Stimulated activated CD8-positive, alpha-beta memory T cell treated with anti-CD3 and anti-CD28 coated beads, Interleukin-15, amount 100 ng/mL, for 48 hours (primary cell): Measurements from ENCODE around the gene ERMARD.

Experiments
- DNase-seq, 2 donors: peaks; one replicate each; pipeline ENCODE4 v3.0.0-alpha.2; 2020; ENCODE audit warnings: low read depth in 2 of 2

ERMARD gene

DNA sequence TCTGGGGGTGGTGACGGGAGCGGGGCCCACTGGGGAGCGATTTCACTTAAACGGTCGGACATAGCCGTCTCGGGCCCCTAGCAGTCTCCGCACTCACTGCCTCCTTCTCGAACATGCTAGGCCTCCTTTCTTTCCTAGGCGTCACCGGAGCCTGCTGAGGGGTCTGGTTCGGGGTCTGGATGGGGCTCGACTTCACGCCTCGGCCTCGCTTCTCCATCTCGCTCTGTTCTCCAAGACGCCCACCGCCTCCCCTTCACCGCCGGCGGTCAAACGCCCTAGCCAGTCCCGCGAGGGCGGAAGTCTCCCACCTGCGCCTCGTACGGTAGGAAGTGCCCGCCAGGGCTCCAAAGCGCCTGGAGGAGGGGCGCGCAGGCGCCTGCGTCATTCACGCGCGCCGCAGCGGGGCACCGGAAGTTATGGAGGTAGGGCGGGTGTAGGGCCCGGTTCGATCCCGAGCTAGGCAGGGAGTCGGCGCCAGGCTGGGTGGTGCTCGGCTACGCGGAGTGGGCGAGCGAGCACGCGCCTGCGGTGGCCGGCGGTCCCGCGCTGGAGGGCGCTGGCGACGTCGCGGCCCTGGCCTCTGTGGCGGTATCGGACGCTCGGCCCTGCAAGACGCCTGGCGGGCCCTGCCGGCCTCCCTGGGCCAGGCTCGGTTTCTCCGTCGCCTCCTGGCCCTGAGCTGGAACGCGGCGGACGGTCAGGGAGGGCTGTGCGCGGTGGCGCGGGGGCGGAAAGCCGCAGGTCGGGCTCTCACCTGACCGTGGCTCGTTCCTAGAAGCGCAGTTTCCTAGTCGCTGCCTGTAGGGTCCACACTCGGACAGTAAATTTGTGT is at the start of gene ERMARD, which contains the start of gene DYNLT2:
ERMARD (plus strand) TSS at position 381 of the 832 bp plus-strand sequence; CDS start at position 417, 36 bp downstream.
DYNLT2 (minus strand) TSS at position 331 of the 832 bp plus-strand sequence; CDS start at position 217, 114 bp downstream.
- DNase-seq = peak; percentile 92 to 96

GRCh38 chr6:169701954-169702839 is 49.2 kb upstream of the ERMARD start, which contains the start of the genes C6orf120 and WDR27:
C6orf120 (plus strand) TSS chr6:169702126; CDS start chr6:169702460, 334 bp downstream.
WDR27 (minus strand) TSS chr6:169702029; CDS start chr6:169689005, 13,024 bp downstream.
- DNase-seq = peak; percentile 97 to 98

DNA sequence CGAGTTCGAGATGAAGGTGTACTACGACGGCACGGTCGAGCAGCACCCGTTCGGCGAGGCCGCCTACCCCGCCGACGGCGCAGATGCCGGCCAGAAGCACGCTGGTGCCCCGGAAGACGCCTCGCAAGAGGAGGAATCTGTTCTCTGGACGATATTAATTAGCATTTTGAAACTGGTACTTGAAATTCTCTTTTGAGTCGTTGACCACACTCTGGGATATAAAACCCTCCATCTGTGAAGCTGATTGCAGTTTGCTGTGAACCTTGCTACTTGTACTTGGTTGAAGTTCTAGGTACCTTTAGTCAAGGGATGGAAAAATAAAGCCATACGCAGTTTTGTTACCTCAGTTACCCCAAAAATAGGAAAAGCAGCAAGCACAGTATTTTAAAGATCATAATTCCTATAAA is 48.6 kb upstream of the ERMARD start:
- no peak for DNase-seq

- DNase-seq = no peak
Measured at GRCh38 chr6:169707772-169708171, 43.6 kb upstream of the ERMARD start.

- DNase-seq = no peak
Measured at GRCh38 chr6:169709293-169709692, 42.1 kb upstream of the ERMARD start.

DNA sequence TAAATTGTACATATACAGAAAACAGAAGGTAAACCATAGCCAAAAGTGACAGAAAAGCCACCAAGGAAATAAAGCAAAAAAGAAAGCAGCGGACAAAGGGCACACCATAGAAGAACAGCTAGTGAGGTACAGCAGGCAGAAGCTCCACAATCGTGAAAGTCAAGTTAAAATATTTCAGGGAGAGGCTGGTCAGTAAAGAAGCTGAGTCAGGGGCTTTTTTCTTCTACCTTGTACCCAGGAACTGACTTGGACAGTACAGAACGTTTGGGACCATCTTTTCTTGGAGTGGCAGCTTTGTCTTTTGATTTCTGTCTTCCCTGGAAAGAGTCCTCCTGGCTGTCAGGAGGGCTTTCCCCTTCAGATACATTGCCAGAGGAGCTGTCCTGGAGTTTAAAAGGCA is 41.4 kb upstream of the ERMARD start:
- no peak for DNase-seq

DNA sequence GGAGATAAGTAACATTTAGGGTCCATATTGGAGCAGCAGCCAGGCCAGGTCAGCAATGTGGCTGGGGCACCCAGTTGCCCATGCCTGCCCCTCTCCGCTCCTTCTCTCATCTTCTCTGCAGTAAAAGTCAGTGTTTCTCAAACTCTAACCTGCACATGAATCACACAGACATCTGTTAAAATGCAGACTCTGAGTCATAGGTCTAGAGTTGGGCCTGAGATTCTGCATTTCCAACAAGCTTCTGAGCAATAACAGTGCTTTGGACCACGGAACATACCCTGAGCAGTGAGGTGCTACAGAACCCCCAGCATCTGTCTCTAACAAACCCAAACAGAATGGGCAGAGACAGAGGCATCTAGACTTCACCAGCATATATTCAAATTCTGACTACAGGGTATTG is 37.2 kb upstream of the ERMARD start:
- DNase-seq = no peak

- DNase-seq = no peak
Measured at GRCh38 chr6:169714595-169714994, 36.8 kb upstream of the ERMARD start.

DNA sequence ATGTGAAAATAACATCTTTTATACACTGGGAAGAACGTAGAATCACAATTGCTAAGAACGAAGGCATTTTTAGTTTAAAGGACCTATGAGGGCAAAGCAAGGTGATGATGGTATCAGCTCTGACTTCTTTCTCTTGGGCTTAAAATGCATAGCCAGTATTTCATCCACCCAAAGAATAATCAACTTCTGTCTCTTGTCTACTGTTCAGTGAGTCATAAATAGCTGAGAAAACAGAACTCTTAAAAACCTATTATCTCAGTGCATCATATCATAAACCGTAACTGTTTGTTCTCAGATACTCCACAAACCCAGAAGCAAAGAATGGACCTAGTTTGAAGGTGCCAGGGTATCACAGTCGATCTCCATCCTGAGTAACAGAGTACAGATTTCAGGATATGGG is 32.3 kb upstream of the ERMARD start:
- DNase-seq = no peak

GRCh38 chr6:169720207-169720855 is 31.1 kb upstream of the ERMARD start:
- no peak for DNase-seq

GRCh38 chr6:169722362-169723199 is 28.8 kb upstream of the ERMARD start:
- peak in 1 of 2 donors; percentile 9 for DNase-seq

DNA sequence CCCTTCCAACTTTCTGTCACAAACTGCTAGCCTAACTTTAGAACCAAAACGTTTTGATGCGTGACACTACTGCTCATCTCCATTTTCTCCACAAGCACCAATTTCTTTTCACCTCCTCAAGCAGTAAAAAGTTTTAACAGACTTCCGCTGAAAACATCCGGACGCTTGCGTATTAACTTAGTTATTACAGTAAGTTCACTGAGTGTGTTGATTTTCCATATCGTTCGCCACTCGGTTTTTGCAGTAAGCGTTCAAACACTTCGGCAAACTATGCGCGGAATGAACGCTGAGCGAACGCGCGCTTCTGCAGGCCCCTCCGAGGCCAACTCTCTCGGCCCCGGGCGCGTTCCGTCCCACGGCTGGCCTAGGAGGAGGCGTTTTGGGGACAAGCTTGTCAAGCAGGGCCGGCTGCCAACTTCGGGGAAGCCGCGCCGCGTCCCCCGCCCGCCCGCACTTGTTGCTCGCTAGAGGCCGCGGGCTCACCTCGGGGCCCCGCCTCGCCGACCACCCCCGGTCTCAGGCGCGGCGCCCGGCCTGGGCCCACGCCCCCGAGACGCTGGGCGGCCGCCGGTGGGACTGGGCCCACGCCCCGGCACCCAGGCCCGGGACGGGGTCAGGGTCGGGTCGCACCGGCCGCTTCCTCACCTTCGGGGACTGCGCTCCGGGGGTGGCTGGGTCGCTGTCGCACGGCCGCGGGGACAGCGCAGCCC is 28.1 kb upstream of the ERMARD start:
- DNase-seq = peak; percentile 49 to 50

GRCh38 chr6:169723991-169724493 is 27.4 kb upstream of the ERMARD start:
- DNase-seq = peak; percentile 13 to 24

- DNase-seq = peak; percentile 51 to 61
Measured at GRCh38 chr6:169724494-169725124, 26.8 kb upstream of the ERMARD start, which contains the start of gene PHF10. PHF10 (minus strand) TSS chr6:169724500; CDS start chr6:169723931, 569 bp downstream.

DNA sequence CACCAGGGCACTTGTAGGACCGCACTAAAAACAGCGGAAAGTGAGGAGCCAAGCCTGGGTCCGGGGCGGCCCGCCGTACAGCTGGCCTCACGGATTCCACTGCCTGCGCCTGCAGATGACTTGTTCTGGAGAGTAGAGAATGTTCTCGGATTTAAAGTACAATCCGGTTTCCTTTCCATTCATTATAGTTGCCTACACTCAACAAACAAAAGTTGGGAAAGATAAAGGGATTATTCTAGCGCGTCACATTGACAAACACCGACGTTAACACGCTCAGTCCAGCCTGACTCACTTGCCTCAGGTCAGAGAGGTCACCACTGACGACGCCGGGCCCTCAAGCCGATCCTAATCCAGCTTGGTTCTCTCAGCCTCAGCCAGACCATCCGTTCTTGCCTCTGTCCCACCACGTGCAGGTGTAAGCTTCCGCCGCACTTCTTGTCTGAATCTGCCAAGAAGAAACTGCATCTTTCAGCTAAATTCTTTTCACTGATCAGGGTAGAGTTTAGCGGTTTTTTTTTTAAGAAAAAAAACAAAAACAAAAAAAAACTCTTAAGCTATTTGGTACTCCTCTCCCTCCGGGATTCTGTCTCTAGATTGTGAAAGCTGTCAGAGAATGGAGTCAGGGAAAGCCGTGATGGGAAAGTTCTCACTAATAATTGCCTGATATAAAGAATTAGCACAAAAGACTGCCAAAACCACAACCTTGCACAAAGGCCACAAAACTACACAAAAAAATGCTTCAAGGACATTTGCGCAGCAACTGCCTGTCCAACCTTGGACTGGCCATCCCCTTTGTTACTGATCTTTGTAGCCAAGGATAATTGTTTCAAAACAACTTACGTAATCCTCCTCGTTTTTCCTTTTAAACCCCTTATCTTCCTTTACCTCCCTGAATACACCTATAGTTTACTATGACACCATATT is 26.0 kb upstream of the ERMARD start:
- no peak for DNase-seq

DNA sequence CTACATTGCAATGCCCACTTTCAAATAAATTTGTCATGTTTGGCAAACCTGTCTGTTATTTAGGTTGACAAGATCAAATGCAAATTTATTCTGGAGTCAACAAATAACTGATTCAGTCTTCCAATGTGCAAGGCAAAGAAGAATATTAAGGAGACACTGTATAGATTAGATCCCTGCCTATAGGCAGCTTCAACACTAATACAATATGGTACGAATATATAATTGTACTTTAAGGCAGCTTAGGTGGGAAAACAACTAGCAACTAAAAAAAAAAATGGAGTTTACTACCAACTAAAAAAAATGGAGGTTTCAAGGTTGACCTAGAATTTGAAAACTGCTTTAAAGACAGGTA is 25.4 kb upstream of the ERMARD start:
- DNase-seq = no peak

- DNase-seq = no peak
Measured at GRCh38 chr6:169726963-169727362, 24.5 kb upstream of the ERMARD start.

GRCh38 chr6:169729961-169730360 is 21.5 kb upstream of the ERMARD start:
- DNase-seq = no peak
